MM.1S (cell line): ENCODE measurements around the gene SPOCK1.

Experiments
- DNase-seq: peaks from one replicate; pipeline ENCODE4 v3.0.0-alpha.2; 2015
- H2AFZ ChIP-seq: fragments of 300-600 bp; sonication (generic); 2 replicates; pipeline ENCODE4 v1.6.0; 2016; ENCODE audit warnings: antibody characterized with exemption, low read length
- H3F3A ChIP-seq: fragments of 300-600 bp; sonication (generic); 2 replicates; pipeline ENCODE4 v1.6.1; 2016; ENCODE audit warnings: mild to moderate bottlenecking, antibody characterized with exemption, low read length, moderate library complexity, mixed read lengths; ENCODE audit not compliant: insufficient read depth
- H3K27ac ChIP-seq: fragments of 300-600 bp; sonication (generic); 2 replicates; pipeline ENCODE4 v1.5.1; 2016; ENCODE audit warnings: mild to moderate bottlenecking, low read length
- H3K27me3 ChIP-seq: fragments of 300-600 bp; sonication (generic); replicated peaks from 2 replicates; pipeline ENCODE4 v1.6.0; 2016; ENCODE audit warnings: low read length; ENCODE audit not compliant: insufficient read depth
- H3K36me3 ChIP-seq: fragments of 300-600 bp; sonication (generic); replicated peaks from 2 replicates; pipeline ENCODE4 v1.6.1; 2016; ENCODE audit warnings: mild to moderate bottlenecking, low read length, mixed read lengths; ENCODE audit not compliant: insufficient read depth
- H3K4me1 ChIP-seq: fragments of 300-600 bp; sonication (generic); 2 replicates; pipeline ENCODE4 v1.6.1; 2016; ENCODE audit warnings: low read length, mixed read lengths
- H3K4me2 ChIP-seq: fragments of 300-600 bp; sonication (generic); 2 replicates; pipeline ENCODE4 v1.6.0; 2016; ENCODE audit warnings: low read depth, low read length
- H3K4me3 ChIP-seq: fragments of 300-600 bp; sonication (generic); 2 replicates; pipeline ENCODE4 v1.5.1; 2016; ENCODE audit warnings: low read length, mixed read lengths
- H3K79me2 ChIP-seq: fragments of 300-600 bp; sonication (generic); 2 replicates; pipeline ENCODE4 v1.6.1; 2016; ENCODE audit warnings: mixed run types, low read length, mixed read lengths
- H3K9ac ChIP-seq: fragments of 300-600 bp; sonication (generic); 2 replicates; pipeline ENCODE4 v1.6.1; 2016; ENCODE audit warnings: low read length, mixed read lengths
- H3K9me2 ChIP-seq: fragments of 300-600 bp; sonication (generic); replicated peaks from 2 replicates; pipeline ENCODE4 v1.6.1; 2016; ENCODE audit warnings: mild to moderate bottlenecking, low read length, mixed read lengths; ENCODE audit not compliant: insufficient read depth
- H3K9me3 ChIP-seq: fragments of 300-600 bp; sonication (generic); replicated peaks from 2 replicates; pipeline ENCODE4 v1.6.1; 2016; ENCODE audit warnings: mild to moderate bottlenecking, low read length, mixed read lengths; ENCODE audit not compliant: insufficient read depth
- H4K20me1 ChIP-seq: fragments of 300-600 bp; sonication (generic); 2 replicates; pipeline ENCODE4 v1.6.1; 2016; ENCODE audit warnings: mild to moderate bottlenecking, low read length, moderate library complexity, mixed read lengths; ENCODE audit not compliant: insufficient read depth
- CTCF ChIP-seq: fragments of 300-600 bp; sonication (generic); IDR thresholded peaks from 2 replicates; pipeline ENCODE4 v1.5.1; 2016; ENCODE audit warnings: antibody characterized with exemption, low read length, mixed read lengths
- EZH2 ChIP-seq: fragments of 300-600 bp; sonication (generic); optimal IDR thresholded peaks from 2 replicates; pipeline ENCODE3; 2017; ENCODE audit warnings: low read depth, mild to moderate bottlenecking, antibody characterized with exemption, low read length, mixed read lengths
- EZH2phosphoT487 ChIP-seq: fragments of 300-600 bp; sonication (generic); IDR thresholded peaks from 2 replicates; pipeline ENCODE4 v1.6.1; 2018; ENCODE audit warnings: antibody characterized with exemption, low read length

SPOCK1 gene

GRCh38 chr5:137022725-137023124, 476.4 kb downstream of the SPOCK1 start:
- Histone ChIP-seq H3K27me3 (no peaks in the 10 kb centered on the region), H3K27ac (no peak overlapping the region), H3F3A (no peaks in the 10 kb centered on the region), H2AFZ (no peak overlapping the region), H3K4me2 (no peak overlapping the region), H3K9me2 (no peaks in the 10 kb centered on the region), H3K9me3 (no peaks in the 10 kb centered on the region), H3K4me1 (no peaks in the 10 kb centered on the region), H3K79me2 (no peaks in the 10 kb centered on the region), H3K9ac (no peak overlapping the region), H4K20me1 (no peaks in the 10 kb centered on the region), H3K4me3 (no peak overlapping the region), H3K36me3 (no peaks in the 10 kb centered on the region)
- TF ChIP-seq EZH2phosphoT487 (no peak), CTCF (no peak), EZH2 (no peak)
- DNase-seq, result no peak

DNA sequence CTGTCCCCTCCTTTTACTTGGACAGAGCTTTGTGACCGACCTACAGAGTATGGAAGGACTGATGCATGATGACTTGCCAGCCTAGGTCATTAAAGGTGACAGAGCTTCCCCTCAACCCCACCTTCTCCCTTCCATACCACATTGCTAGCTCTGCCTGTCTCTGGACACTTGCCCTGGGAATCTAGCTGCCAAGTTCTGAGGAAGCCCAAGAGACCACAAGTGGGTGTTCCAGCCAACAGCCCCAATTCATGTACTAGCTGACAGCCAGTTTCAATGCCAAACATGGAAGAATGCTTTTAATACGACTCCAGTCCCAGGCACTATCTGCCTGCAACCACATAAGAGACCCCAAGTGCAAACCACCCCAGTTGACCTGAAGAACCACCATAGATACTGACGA, 477.1 kb downstream of the SPOCK1 start:
- Histone ChIP-seq H3K4me3 (no peak overlapping the region), H2AFZ (no peak overlapping the region), H4K20me1 (no peaks in the 10 kb centered on the region), H3K79me2 (no peaks in the 10 kb centered on the region), H3K9me2 (no peaks in the 10 kb centered on the region), H3F3A (no peaks in the 10 kb centered on the region), H3K9ac (no peak overlapping the region), H3K36me3 (no peaks in the 10 kb centered on the region), H3K4me2 (no peak overlapping the region), H3K9me3 (no peaks in the 10 kb centered on the region), H3K27me3 (no peaks in the 10 kb centered on the region), H3K4me1 (no peaks in the 10 kb centered on the region), H3K27ac (no peak overlapping the region)
- TF ChIP-seq CTCF (no peak), EZH2phosphoT487 (no peak), EZH2 (no peak)
- DNase-seq, result no peak

GRCh38 chr5:137019229-137019628, 479.9 kb downstream of the SPOCK1 start:
- Histone ChIP-seq H3K27me3 (no peaks in the 10 kb centered on the region), H2AFZ (no peak overlapping the region), H3K9me2 (no peaks in the 10 kb centered on the region), H4K20me1 (no peaks in the 10 kb centered on the region), H3K36me3 (no peaks in the 10 kb centered on the region), H3F3A (no peaks in the 10 kb centered on the region), H3K27ac (no peak overlapping the region), H3K4me2 (no peak overlapping the region), H3K4me1 (no peaks in the 10 kb centered on the region), H3K9ac (no peak overlapping the region), H3K4me3 (no peak overlapping the region), H3K79me2 (no peaks in the 10 kb centered on the region), H3K9me3 (no peaks in the 10 kb centered on the region)
- TF ChIP-seq EZH2 (no peak), EZH2phosphoT487 (no peak), CTCF (no peak)
- no peak for DNase-seq
